Stimulated activated CD8-positive, alpha-beta memory T cell treated with anti-CD3 and anti-CD28 coated beads, Interleukin-4, amount 100 ng/mL, for 24 hours (primary cell): ENCODE results near the gene ILDR2.
A peak's percentile ranks its signal among the peaks of the same experiment; 100 is the strongest.

ENCODE experiments used
- DNase-seq: peaks from one replicate; pipeline ENCODE4 v3.0.0-alpha.2; 2020; ENCODE audit warnings: low read depth

Gene ILDR2

DNA sequence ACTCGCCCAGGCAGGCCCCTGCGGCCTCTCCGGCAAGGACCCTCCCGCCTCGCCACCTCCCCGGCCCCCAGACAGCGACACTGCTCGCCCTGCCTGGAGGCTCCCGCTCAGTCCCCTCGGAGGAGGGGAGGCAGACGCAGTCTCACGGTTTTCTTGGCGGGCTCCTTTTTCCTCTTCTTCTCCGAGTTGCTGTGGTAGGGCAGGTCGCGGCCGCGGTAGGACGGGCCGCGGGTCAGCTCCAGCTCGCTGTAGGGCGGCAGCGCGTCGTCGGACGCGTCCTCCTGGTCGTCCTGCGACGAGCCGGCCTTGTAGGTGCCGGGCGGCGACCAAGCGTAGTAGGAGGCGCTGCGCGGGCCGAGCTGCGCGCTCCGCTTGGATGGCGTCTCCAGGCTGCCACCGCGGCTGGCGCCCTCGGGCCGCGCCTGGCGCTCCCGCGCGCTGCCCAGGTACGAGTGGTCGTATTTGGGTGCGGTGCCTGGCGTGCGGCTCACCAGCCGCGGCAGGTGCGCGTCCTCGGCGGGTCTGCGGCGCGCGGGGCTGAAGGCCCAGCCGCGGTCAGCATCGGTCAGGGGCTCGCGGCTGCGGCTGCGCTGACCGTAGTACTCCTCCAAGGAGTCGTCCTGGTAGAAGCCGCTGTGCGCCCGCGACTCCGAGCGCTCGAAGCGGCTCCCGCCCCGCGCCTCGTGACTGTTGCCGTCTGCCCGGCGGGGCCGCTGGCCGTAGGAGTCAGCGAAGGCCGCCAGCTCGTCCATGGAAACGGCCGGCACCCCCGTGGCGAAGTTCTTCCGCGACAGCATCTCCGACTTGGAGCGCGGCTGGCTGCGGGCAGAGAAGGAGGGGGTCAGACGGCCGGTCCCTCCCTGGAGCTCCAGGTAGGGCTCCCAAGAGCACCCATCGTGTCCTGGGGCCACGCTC is 54.5 kb downstream of the ILDR2 start:
- no peak for DNase-seq

DNA sequence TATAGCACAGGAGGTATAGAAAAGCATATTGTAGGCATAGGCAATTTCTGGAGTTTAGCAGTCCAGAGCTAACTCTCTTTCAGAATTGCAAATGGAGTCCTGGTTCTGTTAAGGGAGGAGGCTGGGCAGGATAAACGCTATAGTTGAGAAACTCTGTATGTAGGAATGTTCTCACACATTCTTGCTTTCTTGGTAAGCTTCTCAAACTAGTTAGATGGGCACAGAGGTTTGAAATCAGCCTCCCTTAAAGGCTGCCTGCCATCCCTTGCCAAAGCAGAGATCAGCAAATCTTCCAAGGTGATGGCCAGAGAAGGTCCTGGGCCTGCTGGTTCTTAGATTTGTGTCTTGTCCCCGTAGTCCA is 56.4 kb downstream of the ILDR2 start:
- no peak for DNase-seq

GRCh38 chr1:166918088-166918955 is 57.0 kb downstream of the ILDR2 start:
- DNase-seq = no peak

DNA sequence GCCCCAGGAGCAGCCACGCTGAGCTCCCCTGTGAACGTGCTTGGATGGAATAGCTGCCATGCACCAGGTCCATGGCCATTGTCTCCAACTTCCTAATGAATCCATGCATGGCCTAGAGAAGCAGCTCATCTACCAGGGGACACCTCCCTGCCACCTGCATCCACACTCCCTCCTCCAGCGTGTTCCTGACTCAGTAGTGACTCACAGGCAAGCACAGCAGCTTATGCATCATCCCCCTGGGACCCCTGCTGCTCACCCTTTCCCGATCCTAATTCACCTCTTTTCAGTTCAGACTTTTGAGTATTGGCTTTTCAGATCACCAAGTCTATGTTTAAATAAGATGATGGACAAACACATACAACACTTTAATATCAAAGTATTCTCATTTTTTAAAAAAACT is 59.4 kb downstream of the ILDR2 start:
- DNase-seq = no peak

- no peak for DNase-seq
Observed at GRCh38 chr1:166915042-166915441, 60.3 kb downstream of the ILDR2 start.

DNA sequence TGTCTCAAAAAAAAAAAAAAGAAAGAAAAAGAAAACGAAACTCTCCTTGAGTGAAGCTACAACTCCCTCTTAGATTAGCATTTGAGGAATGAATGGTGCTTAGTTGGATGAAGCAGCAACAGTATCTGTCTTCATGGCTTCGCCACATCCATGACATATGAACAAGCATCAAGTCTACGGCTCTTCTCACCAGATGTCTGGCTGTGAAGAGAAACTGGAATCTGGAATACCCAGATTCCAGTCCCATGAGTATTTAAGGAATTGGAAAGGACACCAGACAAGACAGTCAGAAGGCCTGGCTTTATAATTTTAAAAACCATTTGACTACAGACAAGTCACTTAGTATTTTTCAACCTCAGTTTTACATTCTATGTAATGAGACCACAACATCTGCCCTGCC is 61.2 kb downstream of the ILDR2 start:
- DNase-seq = no peak

GRCh38 chr1:166911624-166912023 is 63.7 kb downstream of the ILDR2 start:
- DNase-seq = no peak

DNA sequence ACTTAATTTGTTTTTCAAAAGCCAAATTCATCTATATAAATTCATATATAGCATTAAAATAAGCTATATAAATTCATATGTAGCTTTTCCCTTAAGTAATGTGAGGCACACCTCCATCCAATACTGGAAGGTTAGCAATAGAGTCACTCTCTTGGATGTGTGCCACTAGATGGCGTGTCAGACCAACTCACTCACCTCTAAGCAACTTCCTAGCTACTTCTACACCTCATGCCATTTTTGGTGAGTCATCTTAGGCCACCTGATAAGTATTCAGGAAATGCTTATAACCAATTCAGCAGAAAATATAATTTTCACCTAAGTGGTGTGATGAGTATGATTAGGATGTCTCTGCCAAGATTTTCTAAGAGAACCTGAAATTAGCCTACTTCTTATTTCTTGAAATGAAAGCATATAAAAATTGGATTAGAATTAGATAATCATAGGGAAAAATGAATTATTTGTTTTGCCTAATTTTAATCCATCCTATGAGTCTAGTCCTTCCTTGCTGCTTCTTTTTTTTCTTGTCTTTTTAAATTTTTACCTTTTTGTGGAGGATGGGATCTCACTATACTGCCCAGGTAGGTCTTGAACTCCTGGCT is 64.8 kb downstream of the ILDR2 start:
- DNase-seq = peak; percentile 52

- DNase-seq = no peak
Observed at GRCh38 chr1:166908942-166909341, 66.4 kb downstream of the ILDR2 start.

- no peak for DNase-seq
Observed at GRCh38 chr1:166907763-166908162, 67.6 kb downstream of the ILDR2 start.

- DNase-seq = no peak
Observed at GRCh38 chr1:166907051-166907450, 68.3 kb downstream of the ILDR2 start.

GRCh38 chr1:166906647-166907046 is 68.7 kb downstream of the ILDR2 start:
- no peak for DNase-seq

DNA sequence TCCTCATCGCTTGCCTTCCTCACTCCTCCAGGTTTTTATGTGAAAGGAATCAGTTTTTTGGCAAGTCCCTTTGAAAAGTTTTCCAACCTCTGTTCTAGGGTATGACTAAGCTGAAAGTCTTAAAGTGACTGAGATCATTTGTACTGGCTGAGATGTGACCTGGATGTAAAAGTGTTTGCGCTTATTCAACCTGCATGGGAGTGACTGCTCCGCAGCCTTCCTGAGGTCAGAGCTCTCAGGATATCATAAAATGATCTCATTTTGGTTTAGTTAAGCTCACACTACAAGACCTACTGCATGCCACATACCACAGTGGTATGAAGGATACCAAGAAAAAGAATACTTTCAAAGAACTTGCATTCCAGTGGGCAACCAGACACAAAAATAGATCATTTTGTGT is 69.4 kb downstream of the ILDR2 start:
- no peak for DNase-seq

- no peak for DNase-seq
Observed at GRCh38 chr1:166905136-166905535, 70.2 kb downstream of the ILDR2 start.

- DNase-seq = no peak
Observed at GRCh38 chr1:166903232-166903631, 72.1 kb downstream of the ILDR2 start.

DNA sequence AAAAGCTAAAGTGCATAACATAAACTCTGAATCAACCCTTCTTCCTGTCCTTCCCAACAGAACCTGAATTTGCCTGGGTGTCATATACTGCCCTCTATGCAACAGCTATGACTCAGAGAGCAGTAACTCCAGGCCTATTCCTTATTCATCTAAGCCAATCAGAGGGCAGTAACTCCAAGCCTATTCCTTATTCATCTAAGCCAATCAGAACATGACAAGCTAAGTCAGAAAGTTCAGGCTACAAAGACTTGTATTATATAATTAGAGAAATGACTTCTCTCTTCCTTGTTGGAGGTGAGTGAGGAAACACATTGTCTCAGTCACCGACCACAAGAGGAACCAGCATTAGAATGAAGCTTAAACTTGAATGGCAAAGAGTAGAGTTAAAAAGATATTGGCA is 73.1 kb downstream of the ILDR2 start:
- no peak for DNase-seq

DNA sequence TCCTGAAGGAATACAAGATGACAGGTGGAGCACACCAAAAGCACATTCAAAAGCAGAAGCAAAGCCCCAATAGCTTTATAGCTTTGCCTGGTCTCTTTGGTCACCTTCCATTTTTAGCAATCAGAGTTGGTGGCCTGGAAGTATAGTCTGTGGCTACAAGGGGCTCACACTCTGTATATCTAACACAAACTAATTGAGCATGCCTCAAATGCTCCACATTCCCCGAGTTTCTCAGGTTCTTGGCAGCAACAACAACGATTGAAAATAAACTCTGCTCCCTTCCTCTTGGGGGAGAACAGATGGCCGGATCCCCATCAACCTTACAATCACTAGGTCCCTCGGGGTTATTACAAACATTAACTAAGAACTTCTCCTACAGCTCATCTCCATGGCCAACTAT is 74.4 kb downstream of the ILDR2 start:
- DNase-seq = no peak

DNA sequence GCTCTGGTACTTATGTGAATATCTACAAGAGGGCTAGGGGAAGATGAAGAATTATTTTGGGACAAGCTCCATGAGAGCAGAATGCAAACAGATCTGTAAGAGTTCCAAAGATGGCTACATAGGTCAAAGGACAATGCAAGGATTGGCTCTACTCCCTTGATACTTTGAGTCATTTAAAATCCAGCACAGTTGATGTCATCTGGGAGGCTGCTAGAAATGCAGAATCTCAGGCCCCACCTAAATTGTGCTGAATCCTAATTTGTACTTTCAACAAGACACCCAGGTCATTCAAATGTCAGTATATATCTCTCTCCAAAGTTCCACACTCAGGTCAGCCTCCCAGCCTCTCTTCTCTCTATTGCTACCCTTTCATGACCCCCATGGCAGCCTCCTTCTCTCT is 75.6 kb downstream of the ILDR2 start:
- DNase-seq = no peak

GRCh38 chr1:166895766-166896165 is 79.6 kb downstream of the ILDR2 start:
- no peak for DNase-seq

- DNase-seq = no peak
Observed at GRCh38 chr1:166889776-166890175, 85.6 kb downstream of the ILDR2 start.

DNA sequence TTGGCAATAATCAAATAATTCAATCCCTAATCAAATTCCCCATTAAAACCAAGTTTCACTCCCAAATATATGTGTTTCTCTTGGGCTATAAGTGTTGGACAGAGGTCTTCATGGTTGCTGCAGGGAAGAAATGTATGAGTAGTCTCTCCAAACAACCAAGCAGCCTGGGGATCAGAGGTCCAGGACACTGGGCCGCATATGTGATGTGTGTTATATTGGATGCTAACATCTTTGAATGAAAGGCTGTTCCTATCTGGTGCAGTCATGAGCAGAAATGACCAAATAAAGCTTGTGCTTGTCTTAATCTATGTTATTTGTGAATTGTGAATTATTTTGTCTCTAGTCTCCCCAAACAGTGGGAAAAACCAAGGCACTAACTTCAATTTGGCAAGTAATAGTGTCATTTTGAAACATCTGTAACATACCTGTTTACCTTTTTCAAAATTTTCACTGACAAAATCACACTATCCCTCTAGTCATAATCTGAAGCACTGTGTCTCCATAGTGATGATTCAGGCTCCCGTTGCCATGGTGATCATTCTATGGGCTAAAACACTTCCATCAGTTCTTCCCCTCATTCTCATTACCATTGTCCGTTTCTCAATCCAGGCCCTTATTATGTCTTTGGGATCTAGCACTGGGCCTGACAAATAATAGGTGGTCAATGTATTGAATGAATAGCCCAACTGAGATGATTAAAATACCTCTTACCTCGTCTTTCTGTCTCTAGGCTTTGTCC is 86.8 kb downstream of the ILDR2 start:
- DNase-seq = no peak

GRCh38 chr1:166884971-166885370 is 90.4 kb downstream of the ILDR2 start:
- no peak for DNase-seq
